Stimulated activated CD8-positive, alpha-beta memory T cell treated with anti-CD3 and anti-CD28 coated beads, Interleukin-12 subunit alpha, Interleukin-12 subunit beta, amount 100 ng/mL, for 24 hours (primary cell): ENCODE data around the gene RBM18.

Experiments used
- DNase-seq: peaks from one replicate; pipeline ENCODE4 v3.0.0-alpha.2; 2020; ENCODE audit errors: extremely low read depth

RBM18 gene

DNA sequence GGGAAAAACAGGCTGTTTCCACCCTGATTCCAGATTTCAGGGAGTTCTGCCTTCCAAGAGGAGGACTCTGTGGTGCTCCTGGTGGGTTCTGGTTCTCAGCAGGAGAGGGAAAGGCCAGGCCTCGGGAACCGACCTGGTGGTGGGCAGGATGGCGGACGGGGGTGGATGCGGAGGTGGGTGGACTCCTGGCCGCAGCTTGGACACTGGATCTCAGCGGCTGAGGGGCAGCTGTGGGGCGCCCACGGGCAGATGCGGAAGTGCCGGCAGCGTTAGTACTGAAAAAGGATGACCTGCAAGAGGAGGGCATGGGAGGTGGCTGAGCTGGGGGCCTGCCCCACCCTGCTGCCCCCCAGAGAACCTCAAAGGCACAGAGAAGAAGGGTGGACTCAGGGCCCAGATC is 60.1 kb downstream of the RBM18 start:
- no peak for DNase-seq

DNA sequence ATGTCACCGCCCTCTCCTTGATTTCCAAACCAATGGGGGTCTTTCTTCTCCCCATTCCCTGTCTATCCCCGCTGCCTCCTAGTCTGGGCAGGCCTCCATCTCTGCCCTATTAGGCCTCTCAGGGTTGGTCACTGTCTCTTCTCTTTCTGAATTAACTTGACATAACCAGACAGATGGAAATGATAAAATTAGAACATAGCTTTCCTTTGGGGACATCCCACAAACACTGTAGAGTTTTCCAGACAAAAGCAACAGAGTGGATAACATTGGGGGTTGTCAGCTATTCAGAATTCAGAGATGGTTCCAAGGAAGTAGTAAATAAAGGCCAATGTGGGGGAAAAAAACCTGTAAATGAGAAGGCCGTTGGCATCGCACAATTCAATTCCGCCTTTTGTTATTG is 60.6 kb downstream of the RBM18 start:
- DNase-seq, result no peak

DNA sequence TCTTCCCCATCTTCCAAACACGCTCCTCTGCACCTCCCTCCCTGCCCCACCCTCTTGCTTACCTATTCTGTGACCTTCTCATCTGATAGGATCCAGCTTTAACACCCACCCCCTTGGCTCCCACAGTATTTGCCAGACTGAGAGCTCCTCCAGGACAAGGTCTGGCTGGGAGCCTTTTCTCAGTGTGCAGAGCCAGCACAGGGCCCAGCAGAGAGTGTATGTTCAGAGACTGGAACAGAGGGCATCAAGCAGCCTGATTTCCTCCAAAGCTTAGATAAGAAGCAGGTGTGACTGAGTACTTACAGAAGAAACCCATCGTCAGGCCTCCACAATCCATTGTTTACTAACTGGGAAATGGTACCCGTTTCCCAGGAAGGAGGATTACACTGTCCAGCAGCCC is 62.5 kb downstream of the RBM18 start:
- DNase-seq, result no peak

DNA sequence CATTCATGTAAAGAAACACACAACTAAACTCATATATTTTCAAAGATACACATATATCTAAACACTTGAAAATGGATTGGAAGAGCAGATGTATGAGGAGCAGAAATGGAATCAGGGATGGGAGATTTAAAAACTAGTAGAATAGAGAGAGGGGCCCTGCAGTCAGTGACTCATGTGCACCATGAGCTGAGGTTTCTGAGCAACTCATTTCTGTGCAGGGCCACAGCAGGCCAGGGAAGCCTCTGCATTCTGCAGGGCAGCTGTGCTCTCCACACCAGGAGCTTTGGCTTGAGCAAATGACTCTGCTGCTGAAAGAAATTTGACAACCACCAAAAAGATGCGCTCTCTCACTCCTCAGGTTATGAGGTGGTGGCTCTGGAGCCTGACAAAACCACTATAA is 63.0 kb downstream of the RBM18 start:
- DNase-seq, result no peak

DNA sequence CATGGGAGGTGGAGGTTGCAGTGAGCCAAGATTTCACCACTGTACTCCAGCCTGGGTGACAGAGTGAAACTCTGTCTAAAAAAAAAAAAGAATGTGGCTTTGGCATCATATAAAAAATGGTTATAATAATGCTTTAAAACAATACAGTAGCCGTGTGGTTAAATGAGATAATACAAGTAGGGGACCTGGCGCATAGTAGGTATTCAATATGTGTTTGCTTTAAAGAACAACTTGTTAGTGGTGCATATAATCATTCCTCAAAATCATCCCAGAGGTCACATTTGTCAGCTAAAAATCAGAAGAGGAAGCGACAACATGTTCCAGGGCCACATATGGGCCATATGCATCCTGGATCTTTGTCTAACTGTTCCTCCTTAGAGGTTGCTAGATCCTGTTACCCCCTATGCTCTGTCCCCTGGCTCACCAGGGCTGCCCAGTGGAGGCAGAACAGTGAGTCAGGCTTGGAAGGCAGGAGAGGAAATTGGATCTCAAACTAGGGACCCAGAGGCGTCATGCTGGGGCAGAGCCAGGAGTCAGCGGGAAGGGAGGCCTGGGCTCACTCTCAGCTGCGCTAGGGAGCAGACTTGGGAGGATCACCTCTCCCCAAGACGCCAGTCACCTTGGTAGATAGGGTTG is 63.6 kb downstream of the RBM18 start:
- no peak for DNase-seq

DNA sequence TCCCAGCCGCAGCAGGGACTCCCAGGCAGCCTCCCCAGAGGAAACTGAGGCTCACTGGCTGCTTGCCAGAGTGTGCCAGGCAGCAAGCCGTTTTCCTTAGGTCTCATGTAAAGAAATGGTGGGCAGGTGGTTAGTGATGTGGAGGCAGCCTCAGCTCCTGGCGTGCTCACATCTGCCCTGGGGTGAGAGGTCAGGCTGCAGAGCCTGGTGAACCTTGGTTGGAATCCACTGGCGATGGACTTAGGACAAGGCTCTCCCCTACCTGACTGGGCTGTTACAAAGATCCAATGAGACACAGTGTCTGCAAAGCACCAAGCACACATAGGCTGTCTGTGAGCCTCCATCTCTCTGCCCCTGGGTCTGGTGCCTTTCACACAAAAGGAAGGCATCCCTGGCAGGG is 66.8 kb downstream of the RBM18 start:
- no peak for DNase-seq

DNA sequence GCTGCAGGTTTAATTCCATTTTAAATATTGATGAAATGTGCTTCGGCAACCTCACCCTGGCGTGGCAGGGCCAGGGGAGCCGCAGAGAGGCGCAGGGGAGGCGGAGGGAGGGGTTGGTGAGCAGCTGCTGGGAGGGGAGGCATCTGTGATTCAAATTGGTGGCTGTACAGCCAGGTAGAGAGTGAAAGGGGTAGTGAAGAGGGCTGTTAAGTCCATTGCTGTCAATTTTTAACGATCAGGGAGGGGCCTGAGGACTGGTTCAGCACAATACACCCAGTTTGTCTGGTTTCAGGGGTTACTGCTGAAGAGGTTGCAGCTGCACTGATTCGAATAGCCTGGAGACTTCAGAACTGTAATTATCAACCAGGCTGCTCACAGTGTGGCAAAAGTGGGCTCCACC is 67.2 kb downstream of the RBM18 start:
- DNase-seq, result no peak

DNA sequence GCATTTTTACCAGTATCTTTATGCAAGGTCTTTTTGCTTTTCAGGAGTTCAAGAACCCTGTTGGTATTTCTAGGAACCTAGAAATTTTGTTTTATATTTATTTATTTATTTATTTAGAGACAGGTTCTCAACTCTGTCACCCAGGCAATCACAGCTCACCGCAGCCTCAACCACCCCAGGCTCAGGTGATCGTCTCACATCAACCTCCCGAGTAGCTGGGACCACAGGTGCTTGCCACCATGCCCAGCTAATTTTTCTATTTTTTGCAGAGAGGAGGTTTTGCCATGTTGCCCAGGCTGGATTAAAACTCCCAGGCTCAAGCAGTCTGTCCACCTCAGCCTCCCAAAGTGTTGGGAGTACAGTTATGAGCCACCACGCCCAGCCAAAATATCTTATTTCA is 68.8 kb downstream of the RBM18 start:
- no peak for DNase-seq

DNA sequence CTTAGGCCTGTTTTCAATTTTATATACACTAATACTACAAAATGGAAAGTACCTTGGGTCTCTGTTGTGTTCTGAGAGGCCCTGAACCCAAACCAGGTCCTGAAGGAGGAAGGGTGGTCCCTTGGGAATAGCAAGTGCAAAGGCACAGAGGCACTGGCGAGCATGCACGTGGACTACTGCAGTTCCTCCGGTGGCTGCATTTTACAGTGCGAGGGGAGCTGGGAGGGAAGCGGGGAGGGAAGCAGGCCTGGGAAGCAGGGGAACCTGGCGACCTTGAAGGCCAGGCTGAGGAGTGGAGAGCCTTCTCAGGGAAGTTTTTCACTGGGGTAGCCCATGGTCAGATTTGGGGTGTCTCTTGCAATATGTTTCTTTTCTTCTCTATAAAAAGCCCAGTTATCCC is 71.0 kb downstream of the RBM18 start:
- DNase-seq, result no peak

DNA sequence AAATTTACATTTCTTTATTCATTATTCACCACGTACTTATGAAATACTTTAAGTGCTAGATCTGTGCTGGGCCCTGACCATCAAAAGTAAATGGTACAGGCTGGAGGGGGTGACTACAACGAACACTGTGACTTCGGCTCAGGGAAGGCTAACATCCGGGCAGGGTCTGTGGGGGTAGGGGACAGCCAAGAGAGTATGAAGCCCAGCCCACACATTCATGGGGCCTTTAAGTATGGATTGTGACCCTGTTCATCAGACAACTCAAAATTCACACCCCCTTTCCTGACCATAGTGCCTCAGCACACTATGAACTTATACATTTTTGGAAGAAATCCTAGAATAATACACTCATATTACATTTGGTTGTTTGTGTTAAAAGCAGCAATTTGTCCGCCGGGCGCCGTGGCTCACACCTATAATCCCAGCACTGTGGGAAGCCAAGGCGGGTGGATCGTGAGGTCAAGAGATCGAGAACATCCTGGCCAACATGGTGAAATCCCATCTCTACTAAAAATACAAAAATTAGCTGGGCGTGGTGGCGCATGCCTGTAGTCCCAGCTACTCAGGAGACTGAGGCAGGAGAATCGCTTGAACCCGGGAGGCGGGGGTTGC is 71.6 kb downstream of the RBM18 start:
- DNase-seq, result no peak

DNA sequence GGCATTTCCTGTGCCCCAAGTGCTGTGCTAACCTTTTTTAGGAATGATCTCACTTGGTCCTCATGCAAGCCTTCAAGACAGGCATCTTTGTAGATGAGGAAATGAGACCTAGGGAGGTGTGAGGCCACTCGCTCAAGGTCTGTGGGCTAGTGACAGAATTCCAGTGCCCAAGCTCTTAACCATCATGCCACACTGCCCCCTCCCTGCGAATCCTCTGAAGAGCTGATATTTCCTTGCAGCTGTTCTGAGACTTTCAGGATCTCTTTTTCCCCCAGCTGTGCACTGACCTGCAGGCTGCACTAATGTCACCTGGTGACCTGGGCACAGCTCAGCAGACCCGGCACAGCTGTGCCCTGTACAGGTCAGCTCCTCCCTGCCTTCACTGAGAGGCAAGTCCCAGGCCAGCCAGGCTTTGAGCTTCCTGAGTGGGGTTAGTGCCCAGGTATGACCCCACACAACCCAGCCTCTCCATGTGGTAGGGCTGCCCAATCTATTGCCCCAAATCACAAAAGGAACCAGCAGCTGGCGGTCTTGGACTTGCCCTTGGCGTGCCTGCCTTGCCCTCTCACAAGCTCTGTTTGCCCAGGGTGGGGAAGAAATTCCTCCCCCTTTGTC is 72.3 kb downstream of the RBM18 start:
- DNase-seq, result no peak

DNA sequence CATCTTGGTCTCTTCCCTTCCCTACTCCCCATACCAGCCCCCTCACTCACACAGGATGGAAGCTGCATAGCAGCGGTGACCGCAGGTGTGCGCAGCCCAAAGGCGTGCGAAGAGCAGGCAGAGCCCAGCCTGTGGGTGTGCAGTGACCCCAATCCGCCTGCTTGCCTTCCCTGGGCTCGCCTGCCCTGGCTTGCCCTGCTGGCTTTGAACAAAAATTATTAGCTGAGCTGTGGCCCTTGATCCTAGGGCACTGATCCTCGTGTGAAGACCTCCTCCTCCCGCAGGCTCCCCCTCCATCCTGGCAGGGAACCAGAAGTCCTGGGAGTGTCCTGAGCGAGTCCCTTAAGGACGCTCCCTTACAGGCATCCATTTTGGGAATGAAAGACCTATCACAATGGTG is 73.1 kb downstream of the RBM18 start:
- no peak for DNase-seq

DNA sequence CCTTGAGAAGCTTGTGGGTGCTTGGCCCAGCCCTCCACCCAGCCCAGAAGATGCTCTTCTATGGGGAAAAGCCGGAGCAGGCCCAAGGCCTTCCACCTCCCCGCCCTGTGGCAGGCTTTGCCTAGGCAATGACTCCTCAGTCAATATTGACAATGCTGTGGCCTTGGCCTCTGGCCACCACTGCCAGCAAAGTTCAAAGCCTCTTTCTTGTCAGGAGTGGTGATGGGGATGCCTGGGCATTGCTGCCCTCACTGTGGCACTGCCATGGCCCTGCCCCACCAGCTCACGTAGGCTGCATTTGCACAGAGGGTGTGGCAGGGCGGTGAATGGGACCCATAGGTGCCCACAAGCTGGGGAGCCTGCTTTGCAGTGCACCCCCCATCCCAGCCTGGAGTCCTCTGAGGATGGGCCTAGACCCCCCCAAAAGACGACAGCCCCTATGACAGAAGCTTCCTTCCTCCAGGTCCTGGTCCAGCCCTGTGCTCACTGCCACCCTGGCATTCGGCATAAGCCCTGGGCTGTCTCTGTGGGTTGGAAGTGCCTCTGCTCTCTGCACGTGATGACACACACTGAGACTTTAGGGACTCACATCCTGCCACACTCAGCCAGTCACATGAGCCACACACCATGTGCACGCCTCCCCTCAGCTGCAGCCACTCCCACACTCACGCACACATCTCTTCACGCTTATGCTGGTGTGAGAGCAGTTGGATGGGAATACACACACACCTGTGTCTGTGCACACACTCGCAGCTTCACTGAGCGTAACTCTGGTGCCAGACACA is 73.9 kb downstream of the RBM18 start:
- no peak for DNase-seq

DNA sequence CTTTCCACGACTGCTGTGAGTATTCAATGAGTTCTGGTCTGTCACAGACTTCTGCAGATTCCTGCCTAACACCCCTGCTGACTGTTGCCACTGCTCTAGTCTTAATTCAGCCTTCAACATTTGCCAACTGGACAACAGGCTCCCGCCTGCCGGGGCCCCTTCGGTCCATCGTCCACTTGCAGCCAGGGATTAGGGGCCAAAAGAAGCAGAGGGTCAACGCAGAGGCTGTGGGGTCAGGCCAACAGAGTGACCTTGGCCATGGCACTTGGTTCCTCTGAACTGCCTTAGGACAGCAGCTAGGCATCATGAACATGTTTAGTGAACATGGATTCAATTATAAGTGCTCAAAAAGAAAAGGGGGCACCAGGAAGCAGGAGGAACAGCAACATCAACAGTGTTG is 76.3 kb downstream of the RBM18 start:
- no peak for DNase-seq
